Osteoblast (primary cell): ENCODE measurements around the gene LTBP1. TPM values are rescaled to one million over a fixed set of nuclear protein-coding genes. Genes with fewer than 3 reads are reported as not detected.

Experiments
- DNase-seq: peaks from one replicate; pipeline ENCODE4 v3.0.0; 2011; ENCODE audit warnings: low spot score, mixed read lengths; ENCODE audit not compliant: insufficient read length; ENCODE audit errors: missing footprints
- H2AFZ ChIP-seq: 2 replicates; pipeline ENCODE4 v1.6.0; 2011; ENCODE audit warnings: mild to moderate bottlenecking, low read length
- H3K27ac ChIP-seq: 2 replicates; pipeline ENCODE4 v1.5.1; 2011; ENCODE audit warnings: mild to moderate bottlenecking, low read depth, low read length, moderate library complexity
- H3K27me3 ChIP-seq: 2 replicates; pipeline ENCODE4 v1.6.0; 2012; ENCODE audit warnings: mild to moderate bottlenecking, control low read depth, inconsistent platforms, low read length, moderate library complexity; ENCODE audit not compliant: insufficient read depth
- H3K36me3 ChIP-seq: 2 replicates; pipeline ENCODE4 v1.5.1; 2011; ENCODE audit warnings: mild to moderate bottlenecking, low read length, control low read depth, moderate library complexity; ENCODE audit not compliant: insufficient read depth
- H3K4me1 ChIP-seq: 2 replicates; pipeline ENCODE4 v1.5.1; 2011; ENCODE audit warnings: mild to moderate bottlenecking, low read length, control low read depth, moderate library complexity; ENCODE audit not compliant: insufficient read depth
- H3K4me2 ChIP-seq: 2 replicates; pipeline ENCODE4 v1.6.0; 2011; ENCODE audit warnings: mild to moderate bottlenecking, low read length; ENCODE audit not compliant: insufficient read depth
- H3K4me3 ChIP-seq: fragments of 200-600 bp; sonication (generic); 3 replicates; pipeline ENCODE4 v1.5.1; 2012; ENCODE audit warnings: mild to moderate bottlenecking, low read length, inconsistent platforms; ENCODE audit not compliant: insufficient read depth
- H3K79me2 ChIP-seq: 2 replicates; pipeline ENCODE4 v1.6.0; 2012; ENCODE audit warnings: mild to moderate bottlenecking, low read length, control low read depth, inconsistent platforms; ENCODE audit not compliant: insufficient read depth
- H3K9me3 ChIP-seq: 2 replicates; pipeline ENCODE4 v1.5.1; 2011; ENCODE audit warnings: low read depth, low read length, control low read depth
- H4K20me1 ChIP-seq: 2 replicates; pipeline ENCODE4 v1.6.0; 2012; ENCODE audit warnings: mild to moderate bottlenecking, low read length, control low read depth; ENCODE audit not compliant: insufficient read depth
- total RNA-seq: library from RNA; depleted of rRNA; stranded (reverse); fragments of >200 nt; gene quantifications from 2 replicates; pipeline ENCODE4 v1.2.3, GENCODE V29; 2012
- TF ChIP-seq, protein P1 (sequence below): IDR thresholded peaks from 2 replicates; pipeline ENCODE4 v1.5.1; 2011; ENCODE audit warnings: mild to moderate bottlenecking, low read depth, low read length, moderate library complexity; ENCODE audit errors: extremely low read depth

Gene LTBP1
- total RNA-seq, 1 donor: 224 TPM

DNA sequence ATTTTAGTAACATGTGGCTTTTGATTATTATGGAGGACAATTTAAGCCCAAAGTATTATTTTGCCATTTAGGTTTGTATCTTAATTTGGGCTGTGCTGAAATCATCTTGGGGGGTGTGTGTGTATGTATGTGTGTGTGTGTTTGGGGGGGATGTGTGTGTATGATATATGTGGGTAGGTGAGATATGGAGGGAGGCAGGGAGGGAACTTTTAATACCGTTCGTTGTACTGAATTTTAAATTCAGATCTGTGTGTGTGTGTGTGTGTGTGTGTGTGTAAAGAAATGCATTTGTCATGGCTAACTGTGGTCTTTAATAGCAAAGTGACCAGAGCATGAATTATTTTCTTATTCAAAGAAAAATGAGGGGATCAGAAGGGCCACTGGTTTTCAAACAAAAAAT, 113.7 kb downstream of the LTBP1 start:
- Histone ChIP-seq H3K4me2 (no peak overlapping the region), H3K79me2 (no peaks in the 10 kb centered on the region), H3K9me3 (no peaks in the 10 kb centered on the region), H2AFZ (peak overlapping the region; percentile 60), H3K27me3 (no peaks in the 10 kb centered on the region), H3K4me1 (peaks cover 20% of the 10 kb centered on the region), H3K36me3 (no peaks in the 10 kb centered on the region), H3K4me3 (no peak overlapping the region), H3K27ac (no peak overlapping the region), H4K20me1 (no peaks in the 10 kb centered on the region)
- no peak for DNase-seq
- TF ChIP-seq, protein P1, sequence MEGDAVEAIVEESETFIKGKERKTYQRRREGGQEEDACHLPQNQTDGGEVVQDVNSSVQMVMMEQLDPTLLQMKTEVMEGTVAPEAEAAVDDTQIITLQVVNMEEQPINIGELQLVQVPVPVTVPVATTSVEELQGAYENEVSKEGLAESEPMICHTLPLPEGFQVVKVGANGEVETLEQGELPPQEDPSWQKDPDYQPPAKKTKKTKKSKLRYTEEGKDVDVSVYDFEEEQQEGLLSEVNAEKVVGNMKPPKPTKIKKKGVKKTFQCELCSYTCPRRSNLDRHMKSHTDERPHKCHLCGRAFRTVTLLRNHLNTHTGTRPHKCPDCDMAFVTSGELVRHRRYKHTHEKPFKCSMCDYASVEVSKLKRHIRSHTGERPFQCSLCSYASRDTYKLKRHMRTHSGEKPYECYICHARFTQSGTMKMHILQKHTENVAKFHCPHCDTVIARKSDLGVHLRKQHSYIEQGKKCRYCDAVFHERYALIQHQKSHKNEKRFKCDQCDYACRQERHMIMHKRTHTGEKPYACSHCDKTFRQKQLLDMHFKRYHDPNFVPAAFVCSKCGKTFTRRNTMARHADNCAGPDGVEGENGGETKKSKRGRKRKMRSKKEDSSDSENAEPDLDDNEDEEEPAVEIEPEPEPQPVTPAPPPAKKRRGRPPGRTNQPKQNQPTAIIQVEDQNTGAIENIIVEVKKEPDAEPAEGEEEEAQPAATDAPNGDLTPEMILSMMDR: no peak

DNA sequence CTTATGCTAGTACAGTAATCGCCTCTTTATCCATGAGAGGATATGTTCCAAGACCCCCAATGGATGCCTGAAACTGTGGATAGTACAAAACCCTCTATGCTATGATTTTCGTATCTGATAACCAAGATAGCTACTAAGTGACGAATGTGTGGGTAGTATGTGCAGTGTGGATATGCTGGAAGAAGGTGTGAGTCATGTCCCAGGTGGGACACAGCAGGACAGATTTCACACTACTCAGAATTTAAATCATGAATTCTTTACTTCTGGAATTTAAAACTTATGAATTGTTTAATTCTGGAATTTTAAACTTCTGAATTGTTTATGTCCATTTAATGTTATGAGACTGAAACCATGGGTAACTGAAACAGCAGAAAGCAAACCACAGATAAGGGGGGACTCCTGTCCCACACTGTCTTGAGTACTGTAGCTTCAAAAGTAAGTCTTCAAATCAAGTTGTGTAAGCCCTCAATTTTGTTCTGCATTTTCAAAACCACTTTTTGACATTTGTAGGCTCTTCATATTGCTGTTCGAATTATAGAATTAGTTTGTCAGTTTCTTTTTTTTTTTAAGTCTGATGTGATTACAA, 116.0 kb downstream of the LTBP1 start:
- no peak overlapping the region for H3K4me2 ChIP-seq

DNA sequence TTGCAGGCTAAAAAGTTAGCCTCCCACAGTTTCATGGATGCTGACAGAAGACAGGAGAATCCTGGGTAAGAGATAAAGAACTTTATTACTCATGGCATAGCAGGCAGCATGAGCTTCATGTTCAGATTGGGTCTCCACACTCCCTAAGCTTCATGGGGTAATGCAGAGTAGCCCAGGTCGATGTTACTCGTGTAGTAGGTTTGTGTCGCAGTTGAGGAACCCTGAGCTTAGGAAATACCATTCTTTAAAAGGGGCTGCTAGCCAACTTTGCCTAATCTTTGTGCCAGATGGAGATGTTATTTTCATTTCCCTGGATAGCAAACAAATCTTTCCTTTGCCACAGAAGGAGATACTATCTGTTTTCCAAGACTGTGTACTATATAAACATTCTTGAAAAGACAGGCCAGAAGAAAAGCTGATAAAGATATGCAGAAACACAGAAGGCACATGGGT, 117.6 kb downstream of the LTBP1 start:
- Histone ChIP-seq H3K9me3 (no peaks in the 10 kb centered on the region), H3K27ac (no peak overlapping the region), H4K20me1 (no peaks in the 10 kb centered on the region), H3K4me1 (peaks cover 34% of the 10 kb centered on the region), H3K4me3 (no peak overlapping the region), H3K4me2 (no peak overlapping the region), H3K27me3 (no peaks in the 10 kb centered on the region), H3K79me2 (no peaks in the 10 kb centered on the region), H3K36me3 (no peaks in the 10 kb centered on the region), H2AFZ (no peak overlapping the region)
- no peak for DNase-seq
- TF ChIP-seq, protein P1: no peak

More for the DNA sequence above, 116.0 kb downstream of the LTBP1 start:
- Histone ChIP-seq H4K20me1 (no peaks in the 10 kb centered on the region), H3K9me3 (no peaks in the 10 kb centered on the region), H3K36me3 (no peaks in the 10 kb centered on the region), H3K27me3 (no peaks in the 10 kb centered on the region), H3K4me1 (peaks cover 20% of the 10 kb centered on the region), H3K4me3 (no peak overlapping the region), H2AFZ (no peak overlapping the region), H3K79me2 (no peaks in the 10 kb centered on the region), H3K27ac (no peak overlapping the region)
- TF ChIP-seq, protein P1: no peak
- DNase-seq: no peak

DNA sequence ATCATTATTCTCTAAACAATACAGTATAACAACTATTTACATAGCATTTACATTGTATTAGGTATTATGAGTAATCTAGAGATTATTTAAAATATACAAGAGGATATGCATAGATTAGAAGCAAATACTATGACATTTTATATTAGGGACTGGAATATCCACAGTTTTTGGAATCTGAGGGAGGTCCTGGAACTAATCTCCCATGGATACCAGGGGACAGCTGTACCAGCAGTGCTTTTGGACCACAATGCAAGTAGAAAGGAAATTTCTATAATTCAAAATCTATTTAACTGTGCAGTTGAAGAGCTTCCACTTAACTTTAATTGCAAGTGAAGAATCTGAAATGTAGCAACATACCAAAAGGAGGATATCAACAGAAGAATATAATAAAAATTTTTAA, 120.8 kb downstream of the LTBP1 start:
- Histone ChIP-seq H3K4me1 (peaks cover 39% of the 10 kb centered on the region), H3K79me2 (no peaks in the 10 kb centered on the region), H3K4me3 (no peak overlapping the region), H3K27ac (no peak overlapping the region), H4K20me1 (no peaks in the 10 kb centered on the region), H3K9me3 (no peaks in the 10 kb centered on the region), H2AFZ (no peak overlapping the region), H3K36me3 (no peaks in the 10 kb centered on the region), H3K27me3 (no peaks in the 10 kb centered on the region), H3K4me2 (no peak overlapping the region)
- TF ChIP-seq, protein P1: no peak
- no peak for DNase-seq
